IMR-90 (cell line): ENCODE measurements around the gene PPM1A. TPM values are rescaled to one million over a fixed set of nuclear protein-coding genes. Genes with fewer than 3 reads are reported as not detected.

Source experiments
- ATAC-seq: fragments of 200-7000 bp; cut with Tn5 transposase; 2 replicates; pipeline ENCODE4 v1.9.1; 2020; ENCODE audit warnings: low read depth, mild to moderate bottlenecking, moderate library complexity
- BruUV-seq: library from RNA; stranded (reverse); fragments of 400-500 nt; replicated peaks from 2 replicates; lab custom pipeline; 2021; lab: Mats Ljungman, UMichigan
- CTCF ChIA-PET: fragments of 300-600 bp; formaldehyde crosslinking; extraction: SDS; loops from one replicate; lab custom pipeline; 2021; ENCODE audit warnings: antibody characterized with exemption; lab: Yijun Ruan, JAX
- POLR2A ChIA-PET: fragments of 300-600 bp; sonication (Branson Sonifier 250); formaldehyde crosslinking; loops from one replicate; lab custom pipeline; 2022; ENCODE audit warnings: antibody characterized with exemption; ENCODE audit not compliant: unreplicated experiment; lab: Charles Lee
- DNase-seq: peaks from one replicate; pipeline ENCODE4 v3.0.0; 2013
- H2AFZ ChIP-seq: replicated peaks from 2 replicates; pipeline ENCODE3; 2013; ENCODE audit warnings: low read length, mild to moderate bottlenecking; ENCODE audit not compliant: poor library complexity
- H2AK5ac ChIP-seq: 2 replicates; pipeline ENCODE4 v1.6.1; 2013; ENCODE audit warnings: low read depth, low read length, inconsistent platforms
- H2AK9ac ChIP-seq: replicated peaks from 2 replicates; pipeline ENCODE3; 2013; ENCODE audit warnings: mild to moderate bottlenecking, low read depth, low read length, moderate library complexity; ENCODE audit not compliant: poor library complexity
- H2BK120ac ChIP-seq: 2 replicates; pipeline ENCODE4 v1.6.1; 2013; ENCODE audit warnings: low read depth, low read length, inconsistent platforms
- H2BK15ac ChIP-seq: 3 replicates; pipeline ENCODE4 v1.6.1; 2013; ENCODE audit warnings: low read depth, low read length, inconsistent platforms
- H2BK20ac ChIP-seq: 2 replicates; pipeline ENCODE4 v1.6.1; 2013; ENCODE audit warnings: low read depth, mild to moderate bottlenecking, inconsistent platforms, low read length, moderate library complexity
- H2BK5ac ChIP-seq: 2 replicates; pipeline ENCODE4 v1.6.1; 2013; ENCODE audit warnings: mild to moderate bottlenecking, low read depth, low read length, inconsistent platforms; ENCODE audit not compliant: poor library complexity, severe bottlenecking
- H3K14ac ChIP-seq: replicated peaks from 2 replicates; pipeline ENCODE4 v1.6.1; 2013; ENCODE audit warnings: low read depth, low read length, inconsistent platforms
- H3K18ac ChIP-seq: 2 replicates; pipeline ENCODE4 v1.6.1; 2013; ENCODE audit warnings: low read depth, low read length, control low read depth
- H3K23ac ChIP-seq: 2 replicates; pipeline ENCODE4 v1.6.1; 2013; ENCODE audit warnings: low read depth, low read length, inconsistent platforms
- H3K27ac ChIP-seq: 2 replicates; pipeline ENCODE4 v1.5.1; 2013; ENCODE audit warnings: mild to moderate bottlenecking, control low read depth, low read length; ENCODE audit not compliant: insufficient read depth
- H3K27me3 ChIP-seq: 2 replicates; pipeline ENCODE4 v1.6.1; 2013; ENCODE audit warnings: low read length; ENCODE audit not compliant: control insufficient read depth, insufficient read depth
- H3K36me3 ChIP-seq: 2 replicates; pipeline ENCODE4 v1.6.1; 2013; ENCODE audit warnings: low read length, mixed read lengths; ENCODE audit not compliant: control insufficient read depth, insufficient read depth
- H3K4ac ChIP-seq: 2 replicates; pipeline ENCODE4 v1.6.1; 2013; ENCODE audit warnings: low read depth, low read length, inconsistent platforms
- H3K4me1 ChIP-seq: 2 replicates; pipeline ENCODE4 v1.6.1; 2013; ENCODE audit warnings: low read length, mixed read lengths; ENCODE audit not compliant: control insufficient read depth, insufficient read depth
- H3K4me2 ChIP-seq: 2 replicates; pipeline ENCODE4 v1.6.1; 2013; ENCODE audit warnings: low read depth, mild to moderate bottlenecking, control low read depth, low read length, moderate library complexity
- H3K4me3 ChIP-seq: 2 replicates; pipeline ENCODE4 v1.5.1; 2013; ENCODE audit warnings: low read depth, mild to moderate bottlenecking, control low read depth, low read length, moderate library complexity; ENCODE audit not compliant: insufficient read depth
- H3K56ac ChIP-seq: 2 replicates; pipeline ENCODE4 v1.6.1; 2013; ENCODE audit warnings: low read length, inconsistent platforms; ENCODE audit not compliant: insufficient read depth; ENCODE audit errors: extremely low read depth
- H3K79me1 ChIP-seq, 2 experiments: 2 replicates each; pipeline ENCODE4 v1.6.1; 2013; ENCODE audit warnings: low read length in 2 of 2, inconsistent platforms in 1 of 2, low read depth in 1 of 2
- H3K9ac ChIP-seq: 2 replicates; pipeline ENCODE4 v1.6.1; 2013; ENCODE audit warnings: low read depth, low read length, control low read depth
- H3K9me1 ChIP-seq: 2 replicates; pipeline ENCODE4 v1.6.1; 2013; ENCODE audit warnings: low read length, inconsistent platforms; ENCODE audit not compliant: insufficient read depth
- H3K9me3 ChIP-seq: 2 replicates; pipeline ENCODE4 v1.6.1; 2013; ENCODE audit warnings: low read length; ENCODE audit not compliant: control insufficient read depth, insufficient read depth
- H4K20me1 ChIP-seq: 2 replicates; pipeline ENCODE4 v1.6.1; 2013; ENCODE audit warnings: low read length, inconsistent platforms; ENCODE audit not compliant: insufficient read depth
- H4K5ac ChIP-seq: 2 replicates; pipeline ENCODE4 v1.6.1; 2013; ENCODE audit warnings: mild to moderate bottlenecking, low read depth, low read length, control low read depth
- H4K8ac ChIP-seq, 2 experiments: 2 replicates each; pipeline ENCODE4 v1.6.1; 2013; ENCODE audit warnings: low read depth in 2 of 2, low read length in 2 of 2, control low read depth in 1 of 2, inconsistent platforms in 1 of 2
- H4K91ac ChIP-seq: 2 replicates; pipeline ENCODE4 v1.6.1; 2013; ENCODE audit warnings: low read depth, low read length, inconsistent platforms; ENCODE audit not compliant: insufficient read depth
- BHLHE40 ChIP-seq: fragments of 150-350 bp; IDR thresholded peaks from 2 replicates; pipeline ENCODE4 v1.6.1; 2016; ENCODE audit warnings: mild to moderate bottlenecking, low read depth, low read length
- CEBPB ChIP-seq: IDR thresholded peaks from 2 replicates; pipeline ENCODE4 v1.6.1; 2012; ENCODE audit warnings: low read depth, low read length, improper control_type of control experiment
- CHD1 ChIP-seq: IDR thresholded peaks from 2 replicates; pipeline ENCODE4 v1.6.1; 2012; ENCODE audit warnings: low read depth, low read length, improper control_type of control experiment
- CTCF ChIP-seq: conservative IDR thresholded peaks from 2 replicates; pipeline ENCODE4 v1.5.1; 2012; ENCODE audit warnings: mild to moderate bottlenecking, low read depth, low read length, improper control_type of control experiment
- ELK1 ChIP-seq: fragments of 150-350 bp; IDR thresholded peaks from 2 replicates; pipeline ENCODE4 v1.6.1; 2016; ENCODE audit warnings: low read depth, mild to moderate bottlenecking, low read length, moderate library complexity, borderline replicate concordance
- FOS ChIP-seq: fragments of 150-350 bp; IDR thresholded peaks from 2 replicates; pipeline ENCODE4 v1.6.1; 2016; ENCODE audit warnings: low read depth, low read length
- MAFK ChIP-seq: IDR thresholded peaks from 2 replicates; pipeline ENCODE4 v1.6.1; 2012; ENCODE audit warnings: low read depth, low read length, improper control_type of control experiment
- MAZ ChIP-seq: IDR thresholded peaks from 2 replicates; pipeline ENCODE4 v1.6.1; 2012; ENCODE audit warnings: low read depth, mild to moderate bottlenecking, low read length, improper control_type of control experiment, moderate library complexity, borderline replicate concordance
- MXI1 ChIP-seq: IDR thresholded peaks from 2 replicates; pipeline ENCODE4 v1.6.1; 2012; ENCODE audit warnings: low read depth, mild to moderate bottlenecking, low read length, moderate library complexity, borderline replicate concordance
- NFE2L2 ChIP-seq: fragments of 150-350 bp; IDR thresholded peaks from 2 replicates; pipeline ENCODE4 v1.6.1; 2016; ENCODE audit warnings: low read depth, mild to moderate bottlenecking, low read length
- POLR2A ChIP-seq: IDR thresholded peaks from 2 replicates; pipeline ENCODE4 v1.6.1; 2012; ENCODE audit warnings: mild to moderate bottlenecking, low read depth, low read length
- RAD21 ChIP-seq: IDR thresholded peaks from 2 replicates; pipeline ENCODE4 v1.6.1; 2012; ENCODE audit warnings: low read length, improper control_type of control experiment
- RCOR1 ChIP-seq: IDR thresholded peaks from 2 replicates; pipeline ENCODE4 v1.6.1; 2012; ENCODE audit warnings: mild to moderate bottlenecking, low read length, improper control_type of control experiment; ENCODE audit not compliant: insufficient replicate concordance
- RFX5 ChIP-seq: IDR thresholded peaks from 2 replicates; pipeline ENCODE4 v1.8.0; 2012; ENCODE audit warnings: low read depth, mild to moderate bottlenecking, low read length, moderate library complexity
- SMC3 ChIP-seq: fragments of 150-350 bp; IDR thresholded peaks from 2 replicates; pipeline ENCODE4 v1.6.1; 2016; ENCODE audit warnings: low read depth, mild to moderate bottlenecking, antibody characterized with exemption, low read length, moderate library complexity
- USF2 ChIP-seq: fragments of 150-350 bp; IDR thresholded peaks from 2 replicates; pipeline ENCODE4 v1.6.1; 2017; ENCODE audit warnings: mild to moderate bottlenecking, antibody characterized with exemption, low read length, low read depth
- WGBS, 2 experiments: methylation state at CpG; one replicate each; pipeline versions ENCODE4 v1.1.5 to v1.1.7; 2013; ENCODE audit warnings: missing lambda C conversion rate in 2 of 2; ENCODE audit not compliant: insufficient read length in 1 of 2; ENCODE audit errors: extremely low coverage in 2 of 2; 5-methylcytosine and 5-hydroxymethylcytosine counted together
- dilution Hi-C: fragments of 300-500 bp; cut with HindIII; formaldehyde crosslinking; loops from one replicate; pipeline ENCODE4 v1.14.3; 2018; ENCODE audit warnings: low sequenced_read_pairs; ENCODE audit not compliant: unreplicated experiment
- in situ Hi-C: fragments of 300-500 bp; cut with MboI; formaldehyde crosslinking; loops from 3 replicates; pipeline ENCODE4 v1.14.3; 2019; ENCODE audit warnings: low sequenced_read_pairs, inconsistent platforms, mixed read lengths
- intact Hi-C: fragments of 100-400 bp; cut with micrococcal nuclease; formaldehyde crosslinking; loops from 2 replicates; pipeline ENCODE4 v1.10.0; 2022
- polyA plus RNA-seq, 3 experiments: library from polyadenylated mRNA; depleted of rRNA; stranded (reverse); fragments of >200 nt; gene quantifications; 2 replicates each; pipeline ENCODE4 v1.2.3, GENCODE V29; 2012; ENCODE audit warnings: low replicate concordance in 1 of 3
- total RNA-seq: library from RNA; depleted of rRNA; stranded (reverse); fragments of >200 nt; gene quantifications from 2 replicates; pipeline ENCODE4 v1.2.3, GENCODE V29; 2012

PPM1A gene
- total and polyA plus RNA-seq, 2 of the 4 experiments (the other 2 are of a cell fraction) = 14.3 to 15.1 TPM

GRCh38 chr14:60242429-60242828 lies 6.6 kb upstream of the PPM1A start:
- Histone ChIP-seq H2BK120ac (no peak overlapping the region), H3K4me2 (no peak overlapping the region), H2BK5ac (no peak overlapping the region), H3K27ac (no peak overlapping the region), H3K23ac (no peak overlapping the region), H4K20me1 (no peaks in the 10 kb centered on the region), H2AK9ac (no peak overlapping the region), H3K9me1 (no peaks in the 10 kb centered on the region), H3K4ac (no peak overlapping the region), H3K9ac (no peak overlapping the region), H4K5ac (no peak overlapping the region), H3K4me1 (no peaks in the 10 kb centered on the region), H2AFZ (no peak overlapping the region), H3K27me3 (peaks cover 16% of the 10 kb centered on the region), H4K91ac (no peak overlapping the region), H3K36me3 (no peaks in the 10 kb centered on the region), H3K4me3 (no peak overlapping the region), H3K56ac (no peak overlapping the region), H3K14ac (no peak overlapping the region), H3K18ac (no peak overlapping the region), H4K8ac (no peak overlapping the region), H3K9me3 (no peaks in the 10 kb centered on the region), H3K79me1 (no peaks in the 10 kb centered on the region), H2BK15ac (no peak overlapping the region), H2BK20ac (no peak overlapping the region), H2AK5ac (no peak overlapping the region)
- dilution Hi-C loops = no loop called here
- WGBS, 2 experiments = no CpG with 5 or more reads among the region's 2 CpGs
- no peak for DNase-seq
- BruUV-seq = no TSS peak
- ATAC-seq = no peak
- POLR2A ChIA-PET = no interaction called here
- CTCF ChIA-PET = no interaction called here
- in situ Hi-C loops = no loop called here
- TF ChIP-seq FOS = no peak
- no peak for TF ChIP-seq POLR2A
- TF ChIP-seq MXI1 = no peak
- TF ChIP-seq CTCF = no peak
- no peak for TF ChIP-seq MAZ
- TF ChIP-seq CEBPB = no peak
- no peak for TF ChIP-seq SMC3
- TF ChIP-seq RFX5 = no peak
- no peak for TF ChIP-seq ELK1
- TF ChIP-seq CHD1 = no peak
- no peak for TF ChIP-seq USF2
- TF ChIP-seq RCOR1 = no peak
- no peak for TF ChIP-seq MAFK
- TF ChIP-seq RAD21 = no peak
- no peak for TF ChIP-seq BHLHE40
- TF ChIP-seq NFE2L2 = no peak
- intact Hi-C loops = no loop called here
